CD4-positive, alpha-beta T cell treated with Interferon alpha-2 for 1 hour (primary cell): ENCODE results near the gene SNRPB.
A peak's percentile ranks its signal among the peaks of the same experiment; 100 is the strongest.
"Not testable (repeated sequence)": the region's sequence is repeated elsewhere in the genome, so short reads cannot be mapped to it uniquely, and the experiment has no call there.

Experiments used
- DNase-seq, 2 donors: peaks; one replicate each; pipeline ENCODE4 v3.0.0-alpha.2; 2020 to 2022

Gene SNRPB

DNA sequence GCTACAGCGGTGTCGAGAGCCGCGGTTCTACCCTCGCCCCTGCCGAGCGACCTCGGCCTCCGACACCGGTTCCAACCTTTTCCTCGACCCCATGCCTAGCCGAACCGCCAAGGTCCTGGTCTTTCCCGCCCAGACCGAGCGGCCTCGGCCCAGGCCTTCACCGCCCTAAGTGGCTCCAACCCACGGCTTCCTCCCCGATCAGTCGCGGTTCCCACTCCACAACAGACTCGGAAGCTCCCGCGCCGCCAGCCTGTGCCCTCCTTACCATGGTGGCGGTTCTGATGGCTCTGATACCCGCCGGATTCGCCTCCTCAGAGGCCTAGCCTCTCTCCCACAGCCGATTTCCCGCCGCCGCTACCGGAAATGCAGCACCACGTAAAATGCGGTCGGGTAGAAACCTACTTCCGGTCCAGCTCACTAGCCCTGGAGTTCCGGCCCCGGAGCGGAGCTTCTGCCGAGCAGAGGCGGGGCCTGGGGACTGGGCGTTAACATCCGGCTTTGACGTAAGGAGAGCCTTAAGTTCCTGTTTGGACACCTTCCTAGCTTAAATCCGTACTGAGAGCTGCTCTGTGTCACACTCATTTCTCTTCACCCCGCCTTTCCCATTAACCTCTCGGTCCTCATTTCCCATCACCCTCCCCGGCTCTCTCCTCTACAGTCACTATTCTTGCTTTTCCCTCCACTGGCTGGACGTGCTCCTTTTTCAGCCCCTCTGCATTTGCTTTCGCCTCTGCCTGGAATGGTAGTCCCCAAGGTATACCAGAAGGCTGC, at the start of gene SNRPB:
Gene SNRPB (minus strand): TSS at position 367 of the 771 bp plus-strand sequence. CDS start 99 bp downstream, at position 268.
- peak; percentile 97 for DNase-seq

GRCh38 chr20:2519115-2519809, 48.7 kb upstream of the SNRPB start:
- no peak for DNase-seq

DNA sequence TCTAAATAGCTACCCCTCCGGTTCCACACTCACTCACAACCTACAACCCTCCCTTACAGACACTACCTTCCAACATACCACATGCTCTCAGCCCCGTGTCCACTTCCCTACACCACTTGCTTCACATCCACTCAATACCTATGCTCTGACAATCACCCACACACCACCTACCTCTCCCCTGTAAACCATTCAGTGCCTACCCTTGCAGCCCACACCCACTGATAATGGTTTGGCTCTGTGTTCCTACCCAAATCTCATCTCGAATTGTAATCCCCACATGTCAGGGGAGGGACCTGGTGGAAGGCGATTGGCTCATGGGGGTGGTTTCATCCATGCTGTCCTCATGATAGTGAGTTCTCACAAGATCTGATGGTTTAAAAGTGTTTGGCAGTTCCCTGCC, 48.0 kb upstream of the SNRPB start:
- no peak for DNase-seq

GRCh38 chr20:2518096-2518495, 47.5 kb upstream of the SNRPB start:
- no peak for DNase-seq

GRCh38 chr20:2516399-2516798, 45.8 kb upstream of the SNRPB start:
- DNase-seq, result no peak

DNA sequence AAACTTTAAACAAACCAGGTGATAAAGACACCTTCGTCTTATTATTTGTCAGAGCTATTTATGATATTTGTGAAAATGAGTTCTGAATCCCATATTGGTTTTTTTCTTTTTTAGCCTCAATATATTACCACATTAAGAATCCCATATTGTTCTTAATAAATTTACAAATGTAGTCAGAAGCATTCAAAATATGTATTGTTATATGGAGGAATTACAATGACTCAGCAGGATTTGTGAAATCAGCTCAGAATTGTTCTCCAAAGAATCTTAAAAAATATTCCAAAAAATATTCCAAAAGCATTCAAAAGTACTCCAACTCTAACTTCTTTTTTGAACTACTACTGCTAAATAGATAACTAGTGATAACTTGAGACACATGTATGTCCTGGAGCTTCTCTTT, 44.6 kb upstream of the SNRPB start:
- DNase-seq, result no peak

GRCh38 chr20:2509794-2510193, 39.2 kb upstream of the SNRPB start:
- no peak for DNase-seq

DNA sequence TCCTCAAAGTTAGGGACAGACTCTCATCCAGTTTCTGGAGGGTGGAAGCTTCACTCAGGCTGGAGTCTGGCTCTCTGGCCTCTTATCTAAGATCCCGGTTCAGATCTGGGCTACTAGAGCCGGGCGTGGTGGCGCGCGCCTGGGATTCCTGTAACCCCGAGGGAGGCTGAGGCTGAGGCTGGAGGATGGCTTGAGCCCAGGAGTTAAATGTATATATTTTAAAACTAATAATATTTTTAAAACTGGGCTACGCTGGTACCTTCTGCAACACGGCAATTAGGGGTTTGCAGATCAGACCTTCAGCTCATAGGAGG, 38.8 kb upstream of the SNRPB start:
- no peak for DNase-seq

DNA sequence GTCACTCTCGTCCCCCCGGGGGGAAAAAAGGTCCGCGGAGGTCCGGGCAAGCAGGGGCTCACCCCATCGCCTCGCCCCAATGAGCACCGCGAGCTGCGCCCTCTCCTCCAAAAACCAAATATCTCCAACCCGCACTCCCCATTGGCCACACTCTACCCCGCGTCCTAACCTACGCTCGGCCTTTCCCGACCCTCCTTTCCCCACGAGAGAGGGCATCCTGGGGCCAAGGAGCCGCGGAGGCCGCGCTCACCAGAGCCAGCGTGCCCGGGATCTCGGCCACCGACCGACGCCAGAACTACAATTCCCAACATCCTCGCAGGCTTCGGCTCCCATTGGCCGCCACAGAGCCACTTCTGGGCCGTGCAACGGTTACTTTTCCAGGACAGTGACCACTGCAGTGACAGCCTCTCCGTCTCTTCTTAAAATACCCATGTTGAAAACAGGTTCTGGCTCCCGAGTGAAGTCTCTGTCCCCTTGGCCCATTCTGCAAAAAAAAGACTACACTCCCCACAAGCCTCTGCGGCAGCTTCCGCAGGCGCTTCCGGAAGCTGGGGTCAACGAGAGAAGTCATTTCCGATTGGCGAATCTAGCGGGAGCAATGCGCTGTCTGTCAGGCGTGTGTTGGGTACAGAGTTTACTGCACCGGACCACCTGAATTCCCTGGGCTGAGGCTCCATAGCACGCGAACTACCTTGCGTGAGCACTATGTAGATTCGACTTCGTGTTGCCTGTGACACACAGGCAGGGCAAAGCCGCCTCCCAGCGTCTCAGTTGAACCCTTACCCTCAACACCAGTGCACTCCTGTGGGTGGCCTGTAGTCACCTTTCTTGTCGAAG, 38.3 kb upstream of the SNRPB start, which contains the start of gene ZNF343:
Gene ZNF343 (minus strand): TSS at position 285 of the 837 bp plus-strand sequence. CDS start 15,020 bp downstream, outside the sequence.
- DNase-seq, result peak; percentile 77 to 82

DNA sequence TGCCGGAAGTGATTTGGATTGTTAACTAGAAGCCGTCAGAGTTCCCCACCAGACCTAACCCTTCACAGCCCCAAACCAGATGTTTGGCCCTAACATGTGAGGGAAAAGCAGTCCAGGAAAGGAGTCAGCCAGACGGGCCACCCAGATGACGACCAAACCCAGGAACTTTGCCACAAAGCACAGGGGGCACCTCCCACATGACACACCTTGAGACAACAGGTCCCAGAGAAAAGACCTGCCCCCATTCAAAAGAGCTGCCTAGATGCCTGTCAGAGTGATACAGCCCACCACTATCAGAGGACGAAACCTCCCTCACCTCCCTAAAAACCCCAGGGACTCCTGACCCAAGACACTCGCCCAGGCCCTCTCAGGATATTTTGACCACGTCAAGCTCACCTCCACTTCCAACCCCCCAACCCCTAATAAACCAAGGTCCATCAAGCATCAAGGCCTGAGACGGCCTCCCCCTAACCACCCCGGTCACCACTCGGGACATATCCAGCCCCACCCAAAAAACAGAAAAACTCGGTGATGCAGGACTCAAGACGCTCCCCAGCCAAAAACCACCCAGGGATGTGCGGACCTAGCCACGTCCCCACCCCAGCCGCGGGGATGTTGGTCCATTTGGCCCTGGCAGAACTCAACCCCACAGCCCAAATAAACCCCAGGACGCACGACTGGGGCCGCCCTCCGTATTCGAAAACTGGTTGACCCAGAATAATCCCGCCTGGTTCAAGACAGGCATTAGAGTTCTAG, 37.5 kb upstream of the SNRPB start:
- DNase-seq, result no peak

DNA sequence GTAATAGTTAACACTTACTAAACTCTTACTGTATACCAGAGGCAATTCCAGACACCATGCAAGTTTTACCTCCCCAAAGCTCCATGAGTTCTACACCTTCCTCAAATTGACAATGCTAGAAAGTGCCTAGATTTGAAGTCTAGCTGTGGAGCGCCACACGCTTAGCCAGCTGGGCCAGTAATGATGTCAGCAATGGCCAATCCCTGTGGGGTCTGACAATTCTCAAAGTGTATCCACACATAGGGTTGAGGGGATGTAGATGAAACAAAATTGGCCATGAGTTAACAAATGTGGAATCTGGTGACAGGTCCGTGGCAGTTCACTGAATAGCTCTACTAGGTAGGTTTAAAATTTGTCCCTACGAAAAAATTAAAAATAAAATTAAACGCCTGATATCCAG, 36.9 kb upstream of the SNRPB start:
- no peak for DNase-seq

- not testable (repeated sequence) for DNase-seq
Observed at GRCh38 chr20:2506426-2506825, 35.8 kb upstream of the SNRPB start.

DNA sequence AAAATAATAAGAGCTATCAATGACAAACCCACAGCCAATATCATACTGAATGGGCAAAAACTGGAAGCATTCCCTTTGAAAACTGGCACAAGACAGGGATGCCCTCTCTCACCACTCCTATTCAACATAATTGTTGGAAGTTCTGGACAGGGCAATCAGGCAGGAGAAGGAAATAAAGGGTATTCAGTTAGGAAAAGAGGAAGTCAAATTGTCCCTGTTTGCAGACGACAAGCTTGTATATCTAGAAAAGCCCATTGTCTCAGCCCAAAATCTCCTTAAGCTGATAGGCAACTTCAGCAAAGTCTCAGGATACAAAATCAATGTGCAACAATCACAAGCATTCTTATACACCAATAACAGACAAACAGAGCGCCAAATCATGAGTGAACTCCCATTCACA, 34.2 kb upstream of the SNRPB start:
- DNase-seq, result not testable (repeated sequence)

DNA sequence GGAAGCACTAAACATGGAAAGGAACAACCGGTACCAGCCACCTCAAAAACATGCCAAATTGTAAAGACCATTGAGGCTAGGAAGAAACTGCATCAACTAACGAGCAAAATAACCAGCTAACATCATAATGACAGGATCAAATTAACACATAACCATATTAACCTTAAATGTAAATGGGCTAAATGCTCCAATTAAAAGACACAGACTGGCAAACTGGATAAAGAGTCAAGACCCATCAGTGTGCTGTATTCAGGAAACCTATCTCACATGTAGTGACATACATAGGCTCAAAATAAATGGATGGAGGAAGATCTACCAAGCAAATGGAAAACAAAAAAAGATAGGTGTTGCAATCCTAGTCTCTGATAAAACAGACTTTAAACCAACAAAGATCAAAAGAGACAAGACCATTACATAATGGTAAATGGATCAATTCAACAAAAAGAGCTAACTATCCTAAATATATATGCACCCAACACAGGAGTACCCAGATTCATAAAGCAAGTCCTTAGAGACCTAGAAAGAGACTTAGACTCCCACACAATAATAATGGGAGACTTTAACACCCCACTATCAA, 32.3 kb upstream of the SNRPB start:
- not testable (repeated sequence) for DNase-seq

DNA sequence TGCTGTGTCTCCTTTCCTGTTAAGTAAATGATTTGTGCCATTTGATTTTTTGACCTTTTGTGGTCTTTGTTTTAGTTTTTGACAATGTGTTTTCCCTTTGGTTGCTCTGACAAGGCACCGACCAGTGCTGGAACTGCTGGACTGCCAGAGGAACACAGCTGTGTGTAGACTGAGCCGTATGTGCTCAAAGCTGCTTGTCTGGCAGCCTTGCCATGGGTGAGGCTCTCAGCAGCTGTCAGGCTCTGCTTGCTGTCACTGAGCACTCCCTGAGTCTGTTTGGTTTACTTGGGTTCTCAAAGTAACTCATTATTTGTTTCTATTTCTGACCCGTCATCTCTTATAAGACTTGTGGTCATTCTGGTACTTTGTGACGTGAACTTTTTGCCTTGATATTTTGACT, 15.1 kb upstream of the SNRPB start:
- DNase-seq, result no peak

DNA sequence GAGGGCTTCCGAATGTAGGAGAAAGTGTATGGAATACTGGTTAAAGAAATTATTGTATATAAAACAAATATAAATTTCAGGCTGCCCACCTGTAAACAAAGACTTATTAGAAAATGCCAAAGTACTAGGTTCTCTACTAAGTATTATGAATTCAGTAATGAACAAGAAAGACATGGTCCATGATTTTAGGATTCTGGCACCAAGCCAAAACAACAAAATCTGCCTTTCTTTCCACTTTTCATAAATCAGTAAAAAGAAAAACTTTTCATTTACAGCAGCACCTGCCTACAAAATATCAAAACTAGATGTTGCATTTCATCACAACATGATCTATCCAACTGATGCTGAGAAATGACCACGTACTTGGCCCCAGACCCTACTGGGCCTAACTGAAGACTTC, 14.5 kb upstream of the SNRPB start:
- no peak for DNase-seq

- no peak for DNase-seq
Observed at GRCh38 chr20:2483504-2483903, 12.9 kb upstream of the SNRPB start.

- no peak for DNase-seq
Observed at GRCh38 chr20:2480381-2480780, 9.8 kb upstream of the SNRPB start.

DNA sequence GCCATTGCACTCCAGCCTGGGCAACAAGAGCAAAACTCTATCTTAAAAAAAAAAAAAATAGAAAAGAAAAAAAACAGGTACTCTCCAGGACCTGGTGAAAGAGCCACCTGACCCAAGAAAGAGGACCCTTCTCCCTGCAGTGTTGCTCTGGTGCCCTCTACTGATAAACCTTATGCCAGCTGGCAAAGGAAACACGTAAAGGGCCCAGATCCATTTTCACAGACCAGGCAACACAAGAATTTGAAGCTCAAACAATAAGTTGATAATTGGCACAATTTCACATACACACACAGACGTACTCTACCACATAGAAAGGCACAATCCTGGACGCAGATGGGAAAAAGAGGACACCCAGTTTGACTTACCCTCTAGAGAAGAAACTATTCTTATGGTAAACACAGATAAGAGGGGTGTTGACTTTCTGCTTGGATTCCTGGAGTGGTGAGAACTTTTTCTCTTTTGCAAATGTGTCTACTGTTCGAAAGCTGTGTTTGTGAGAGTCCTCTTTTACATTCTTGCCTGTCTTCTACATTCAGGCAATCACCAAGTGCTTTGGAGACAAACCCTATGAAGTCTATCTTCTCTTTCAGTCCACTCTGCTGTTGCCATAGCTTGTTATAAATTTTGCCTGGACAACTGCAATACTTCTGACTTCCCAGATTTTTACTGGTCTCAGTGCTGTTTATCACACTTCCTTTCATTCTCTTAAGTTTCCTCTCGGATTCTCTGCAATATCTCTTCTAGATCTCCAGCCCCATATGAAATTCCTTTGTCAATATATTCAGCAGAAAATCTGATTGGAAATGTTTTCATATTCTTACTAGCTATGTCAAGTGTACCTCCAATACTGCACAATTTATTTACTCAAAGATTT, 6.4 kb upstream of the SNRPB start:
- no peak for DNase-seq

DNA sequence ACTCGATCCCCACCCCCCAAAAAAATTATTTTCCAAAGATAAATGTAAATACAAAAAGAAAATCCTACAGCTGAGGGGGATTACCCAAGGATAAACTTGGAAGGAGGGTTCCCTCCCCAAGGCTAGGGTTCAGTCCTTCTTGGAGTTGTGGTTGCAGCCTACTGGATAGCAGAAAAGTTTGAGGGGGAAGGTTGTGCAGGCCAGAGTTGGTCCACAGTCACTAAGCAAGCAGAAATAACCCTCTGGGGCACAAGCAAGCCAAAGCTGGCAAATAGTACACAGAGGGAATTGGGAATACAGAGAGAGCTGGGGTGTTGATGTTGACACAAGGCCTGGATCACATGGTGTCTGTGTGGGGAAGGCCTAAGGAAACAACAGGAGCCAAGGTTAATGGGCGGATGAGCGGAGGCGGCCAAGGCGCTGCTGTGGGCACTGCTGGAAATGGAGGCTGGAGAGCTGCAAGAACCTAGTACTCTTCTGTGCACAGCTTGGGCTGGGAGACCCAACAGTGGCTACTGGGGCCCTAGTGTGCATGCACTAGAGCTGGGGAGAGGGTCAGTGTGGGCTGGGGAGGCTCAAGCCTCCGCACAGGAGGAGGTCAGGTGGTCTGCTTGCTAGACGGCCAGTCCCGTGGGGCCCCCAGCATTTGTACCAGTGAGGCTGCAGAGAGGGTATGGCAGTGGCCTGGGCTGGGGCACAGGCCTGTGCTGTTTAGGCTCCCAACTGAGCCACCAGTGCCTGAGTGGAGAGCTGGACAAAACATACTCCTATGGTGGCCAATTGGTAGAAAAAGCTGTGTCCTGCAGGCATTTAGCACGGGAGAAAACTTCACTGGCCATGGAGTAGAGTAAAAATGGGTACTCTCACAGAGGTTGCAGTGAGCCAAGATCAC, 5.5 kb upstream of the SNRPB start:
- no peak for DNase-seq
